Lower leg skin (tissue), 4 donors: Measurements from ENCODE around the gene IBA57. TPM values are rescaled to one million over a fixed set of nuclear protein-coding genes. Genes with fewer than 3 reads are reported as not detected.
A peak's percentile ranks its signal among the peaks of the same experiment; 100 is the strongest.

Source experiments
- DNase-seq, 2 donors: peaks; one replicate each; pipeline ENCODE4 v3.0.0-alpha.2; 2019; ENCODE audit warnings: low spot score in 2 of 2
- H3K4me3 ChIP-seq: fragments of 200-600 bp; sonication (generic); 2 replicates; pipeline ENCODE4 v1.5.1; 2017; ENCODE audit warnings: mild to moderate bottlenecking, low read depth; ENCODE audit not compliant: poor library complexity, severe bottlenecking
- CTCF ChIP-seq, 3 donors: fragments of 450-650 bp; IDR thresholded peaks; one replicate each; pipeline ENCODE4 v1.5.1; 2016; ENCODE audit warnings: antibody characterized with exemption in 3 of 3, mild to moderate bottlenecking in 3 of 3, moderate library complexity in 2 of 3
- POLR2A ChIP-seq, 2 donors: fragments of 450-650 bp; IDR thresholded peaks; one replicate each; pipeline ENCODE4 v1.6.1; 2016 to 2017; ENCODE audit warnings: antibody characterized with exemption in 2 of 2, mild to moderate bottlenecking in 1 of 2, moderate library complexity in 1 of 2
- WGBS, 2 donors: methylation state at CpG; one replicate each; pipeline ENCODE4 v1.1.5; 2018; 5-methylcytosine and 5-hydroxymethylcytosine counted together
- intact Hi-C: fragments of 100-400 bp; cut with DNase I; formaldehyde crosslinking; loops from one replicate; pipeline ENCODE4 v1.15.0; 2023; ENCODE audit warnings: low total_unique reads
- total RNA-seq, 4 donors: library from RNA; depleted of rRNA; stranded (reverse); fragments of >200 nt; gene quantifications; one replicate each; pipeline ENCODE4 v1.1.0, GENCODE V29; 2016

IBA57 gene
- total RNA-seq, 4 donors from 2014 or later: 9.4 to 16.0 (median 12.6) TPM

- TF ChIP-seq POLR2A (IDR thresholded peaks at IDR 0.05) (no peak), CTCF (IDR thresholded peaks at IDR 0.05) (no peak)
These were observed 11.0 kb downstream of the IBA57 start for GRCh38 chr1:228176461-228177182.

GRCh38 chr1:228177183-228177475 lies 11.5 kb downstream of the IBA57 start:
- DNase-seq: no peak
- TF ChIP-seq CTCF (IDR thresholded peaks at IDR 0.05) (no peak), POLR2A (IDR thresholded peaks at IDR 0.05) (no peak)
- intact Hi-C loops: no loop called here
- WGBS, 2 donors: 77 to 79% methylated on average over 5 of the region's 5 CpGs
- H3K4me3 ChIP-seq: no peak overlapping the region

More at GRCh38 chr1:228176461-228177182, 11.0 kb downstream of the IBA57 start:
- no peak overlapping the region for H3K4me3 ChIP-seq
- WGBS, 2 donors: 86 to 93% methylated on average over 17 to 19 of the region's 19 CpGs
- DNase-seq: no peak
- intact Hi-C loops: no loop called here

- WGBS, 2 donors: 89 to 94% methylated on average over 12 of the region's 12 CpGs
- peak in 1 of 2 donors; percentile 53 for DNase-seq
- TF ChIP-seq CTCF (IDR thresholded peaks at IDR 0.05) (no peak), POLR2A (IDR thresholded peaks at IDR 0.05) (no peak)
- H3K4me3 ChIP-seq: no peak overlapping the region
- intact Hi-C loops: no loop called here
These were observed 12.4 kb downstream of the IBA57 start for GRCh38 chr1:228177721-228178710.

- TF ChIP-seq POLR2A (IDR thresholded peaks at IDR 0.05): no peak
- TF ChIP-seq CTCF (IDR thresholded peaks at IDR 0.05): no peak
- DNase-seq: peak in 1 of 2 donors; percentile 61
- intact Hi-C loops: no loop called here
- no peak overlapping the region for H3K4me3 ChIP-seq
- whole genome bisulfite sequencing, 2 donors: 79% methylated on average over 12 of the region's 12 CpGs
These were observed 13.4 kb downstream of the IBA57 start for GRCh38 chr1:228178737-228179684.

GRCh38 chr1:228180271-228180958 lies 14.8 kb downstream of the IBA57 start:
- intact Hi-C loops: no loop called here
- 68 to 69% methylated on average over 4 of the region's 4 CpGs for WGBS, 2 donors
- TF ChIP-seq CTCF (IDR thresholded peaks at IDR 0.05) (no peak), POLR2A (IDR thresholded peaks at IDR 0.05) (no peak)
- no peak overlapping the region for H3K4me3 ChIP-seq
- peak in 1 of 2 donors; percentile 28 for DNase-seq
